T-helper 9 cell (primary cell): ENCODE data around the gene OGFOD2.
A peak's percentile ranks its signal among the peaks of the same experiment; 100 is the strongest.

Experiments used
- DNase-seq: peaks from one replicate; pipeline ENCODE4 v3.0.0-alpha.2; 2020

OGFOD2 gene

DNA sequence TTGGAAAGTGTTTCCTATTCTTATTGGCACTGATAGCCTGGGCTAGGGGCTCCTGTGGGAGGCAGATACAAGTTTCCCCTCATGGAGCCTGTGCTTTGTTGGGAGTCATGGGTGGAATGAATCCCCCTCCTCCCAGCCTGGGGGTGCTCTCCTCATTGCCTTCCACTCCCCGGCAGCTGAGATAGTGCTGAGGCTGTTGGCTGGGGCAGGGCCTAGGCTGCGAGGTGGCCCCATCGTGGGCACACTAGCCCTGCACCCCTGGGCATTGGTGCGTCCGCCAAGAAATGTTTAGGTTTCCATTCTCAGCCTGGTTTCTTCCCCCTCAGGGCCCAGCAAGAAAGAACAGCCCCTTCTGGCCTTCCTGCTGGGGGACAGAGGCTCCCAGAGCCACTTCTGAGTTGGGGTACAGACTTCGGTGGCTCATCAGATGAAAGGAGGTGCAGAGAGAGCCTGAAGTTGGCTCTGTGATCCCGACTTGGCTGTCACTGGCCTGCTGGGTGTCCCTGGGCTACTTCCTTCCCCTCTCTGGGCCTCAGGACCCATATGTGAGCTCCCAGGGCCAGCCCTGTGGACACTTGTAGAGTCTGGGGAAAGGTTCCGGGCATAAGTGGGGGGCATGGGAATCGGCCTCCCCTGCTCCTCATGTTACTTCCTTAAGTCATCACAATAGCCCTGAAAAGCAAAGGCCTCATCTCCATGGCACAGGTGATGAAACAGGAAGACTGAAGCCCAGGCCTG lies 2.8 kb downstream of the OGFOD2 start:
- no peak for DNase-seq

DNA sequence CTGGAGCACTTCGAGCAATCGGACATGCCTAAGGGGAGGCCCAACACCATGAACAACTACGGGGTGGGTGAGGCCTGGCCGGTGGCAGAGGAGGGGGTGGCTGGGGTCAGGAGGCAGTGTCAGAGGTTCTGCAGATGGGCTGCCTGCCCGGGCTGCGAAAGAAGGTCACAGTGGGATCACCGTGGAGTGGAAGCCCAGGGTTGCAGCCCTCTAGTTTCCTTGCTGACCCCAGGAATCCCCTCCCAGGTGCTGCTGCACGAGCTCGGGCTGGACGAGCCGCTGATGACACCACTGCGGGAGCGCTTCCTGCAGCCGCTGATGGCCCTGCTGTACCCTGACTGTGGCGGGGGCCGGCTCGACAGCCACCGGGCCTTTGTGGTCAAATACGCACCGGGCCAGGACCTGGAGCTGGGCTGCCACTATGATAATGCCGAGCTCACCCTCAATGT lies 3.5 kb downstream of the OGFOD2 start:
- no peak for DNase-seq

DNA sequence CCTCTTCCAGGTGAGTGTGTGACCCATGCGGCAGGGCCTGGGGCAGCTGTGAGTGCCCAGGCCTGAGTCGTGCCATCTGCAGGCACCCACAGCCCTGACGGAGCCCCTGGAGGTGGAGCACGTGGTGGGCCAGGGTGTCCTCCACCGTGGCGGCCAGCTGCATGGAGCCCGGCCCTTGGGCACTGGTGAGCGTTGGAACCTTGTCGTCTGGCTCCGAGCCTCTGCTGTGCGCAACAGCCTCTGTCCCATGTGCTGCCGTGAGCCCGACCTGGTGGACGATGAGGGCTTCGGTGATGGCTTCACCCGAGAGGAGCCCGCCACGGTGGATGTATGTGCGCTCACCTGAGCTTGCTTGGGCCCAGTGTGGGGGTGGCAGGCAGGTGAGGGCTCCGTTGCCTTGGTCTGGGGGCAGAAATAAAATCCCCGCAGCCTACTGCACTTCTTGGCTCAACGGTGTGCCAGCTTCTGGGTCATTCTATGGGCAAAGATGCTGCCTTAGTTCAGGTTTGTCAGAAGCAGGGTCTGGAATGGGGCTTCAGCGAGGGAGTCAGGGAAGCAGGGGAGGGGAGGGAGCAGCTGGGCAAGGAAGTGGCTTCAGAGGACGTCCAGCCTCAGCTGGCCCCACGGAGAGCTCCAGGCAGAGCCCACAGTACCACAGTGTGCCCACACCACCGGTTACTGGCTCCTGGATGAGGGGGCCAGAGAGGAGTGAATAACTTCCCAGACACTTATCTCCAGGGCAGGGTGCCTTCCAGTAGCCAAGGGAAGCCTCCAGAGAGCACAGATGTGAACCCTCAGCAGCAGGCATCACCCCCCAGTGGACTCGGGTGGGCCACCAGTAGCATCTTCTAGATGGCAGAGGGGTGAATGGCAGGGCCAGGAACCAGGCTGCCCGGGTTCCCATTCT lies 4.2 kb downstream of the OGFOD2 start:
- DNase-seq = no peak

DNA sequence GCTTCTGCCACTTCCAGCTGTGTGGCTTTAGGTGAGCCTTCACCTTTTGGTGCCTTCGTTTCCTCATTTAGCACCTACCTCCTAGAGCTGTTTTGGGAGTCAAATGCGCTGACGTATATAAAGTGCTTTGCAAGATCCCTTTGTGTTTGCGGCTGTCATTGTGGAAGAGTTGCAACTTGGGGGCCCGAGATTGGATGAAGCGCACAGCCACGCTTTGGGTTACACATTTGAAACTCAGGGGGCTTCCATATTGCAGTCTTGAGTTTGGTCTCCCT lies 4.8 kb downstream of the OGFOD2 start:
- DNase-seq = no peak

DNA sequence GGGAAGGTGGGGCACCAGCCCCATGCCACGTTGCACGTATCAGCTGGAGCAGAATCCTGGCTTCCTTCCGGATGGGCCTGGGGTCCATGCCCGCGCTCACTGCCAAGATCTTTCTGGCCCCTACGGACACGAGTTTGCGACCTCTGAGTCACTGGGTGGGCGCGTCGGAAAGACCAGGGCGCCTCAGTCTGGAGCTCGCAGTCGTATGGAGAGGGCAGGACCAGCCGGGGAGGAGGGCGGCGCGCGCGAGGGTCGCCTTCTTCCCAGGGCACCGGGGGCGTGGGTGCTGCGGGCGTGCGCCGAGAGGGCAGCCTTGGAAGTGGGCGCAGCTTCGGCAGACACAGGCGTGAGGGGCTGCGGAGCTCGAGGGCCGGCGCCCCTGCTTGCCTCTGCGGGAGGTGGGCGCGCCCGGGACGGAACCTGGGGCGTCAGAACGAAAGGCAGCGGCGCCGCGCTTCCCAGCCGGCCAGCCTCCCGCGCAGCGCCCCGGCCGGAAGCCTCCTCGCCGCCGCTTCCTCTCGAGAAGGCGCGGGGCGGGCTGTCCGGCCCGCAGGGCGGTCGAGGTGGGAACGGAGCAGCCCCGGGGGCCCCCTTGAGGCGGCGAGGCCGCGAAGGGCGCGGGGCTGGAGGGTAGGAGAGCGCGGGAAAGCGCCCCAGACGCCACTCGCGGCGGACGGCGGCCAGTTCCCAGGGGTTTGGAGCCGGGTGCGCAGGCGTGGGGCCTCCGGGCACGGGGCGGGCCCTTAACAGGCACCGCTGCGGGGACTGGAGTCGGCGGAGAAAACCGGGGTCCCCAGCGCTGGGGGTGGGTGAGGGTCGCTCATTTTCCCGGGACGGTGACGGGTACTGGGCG lies 5.4 kb downstream of the OGFOD2 start, which contains the start of gene ARL6IP4:
Gene ARL6IP4, plus strand, starts transcription at position 499 of the 853 bp plus-strand sequence. CDS start 459 bp downstream, outside the sequence.
- peak; percentile 47 for DNase-seq

DNA sequence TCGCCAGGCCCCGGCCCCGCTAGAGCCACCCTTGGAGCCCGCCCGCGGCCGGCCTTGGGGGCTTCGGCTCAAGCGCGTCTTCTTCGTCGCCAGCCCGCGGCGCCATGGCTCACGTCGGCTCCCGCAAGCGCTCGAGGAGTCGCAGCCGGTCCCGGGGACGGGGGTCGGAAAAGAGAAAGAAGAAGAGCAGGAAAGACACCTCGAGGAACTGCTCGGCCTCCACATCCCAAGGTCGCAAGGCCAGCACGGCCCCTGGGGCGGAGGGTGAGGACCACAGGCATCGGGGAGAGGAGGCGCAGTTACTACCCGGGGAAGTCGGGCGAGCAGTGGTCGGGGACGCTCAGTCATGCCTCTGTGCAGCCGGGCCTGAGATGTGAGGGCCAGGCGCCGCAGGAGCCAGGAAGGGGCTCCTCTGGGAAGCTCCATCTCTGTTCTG lies 6.0 kb downstream of the OGFOD2 start:
- no peak for DNase-seq

DNA sequence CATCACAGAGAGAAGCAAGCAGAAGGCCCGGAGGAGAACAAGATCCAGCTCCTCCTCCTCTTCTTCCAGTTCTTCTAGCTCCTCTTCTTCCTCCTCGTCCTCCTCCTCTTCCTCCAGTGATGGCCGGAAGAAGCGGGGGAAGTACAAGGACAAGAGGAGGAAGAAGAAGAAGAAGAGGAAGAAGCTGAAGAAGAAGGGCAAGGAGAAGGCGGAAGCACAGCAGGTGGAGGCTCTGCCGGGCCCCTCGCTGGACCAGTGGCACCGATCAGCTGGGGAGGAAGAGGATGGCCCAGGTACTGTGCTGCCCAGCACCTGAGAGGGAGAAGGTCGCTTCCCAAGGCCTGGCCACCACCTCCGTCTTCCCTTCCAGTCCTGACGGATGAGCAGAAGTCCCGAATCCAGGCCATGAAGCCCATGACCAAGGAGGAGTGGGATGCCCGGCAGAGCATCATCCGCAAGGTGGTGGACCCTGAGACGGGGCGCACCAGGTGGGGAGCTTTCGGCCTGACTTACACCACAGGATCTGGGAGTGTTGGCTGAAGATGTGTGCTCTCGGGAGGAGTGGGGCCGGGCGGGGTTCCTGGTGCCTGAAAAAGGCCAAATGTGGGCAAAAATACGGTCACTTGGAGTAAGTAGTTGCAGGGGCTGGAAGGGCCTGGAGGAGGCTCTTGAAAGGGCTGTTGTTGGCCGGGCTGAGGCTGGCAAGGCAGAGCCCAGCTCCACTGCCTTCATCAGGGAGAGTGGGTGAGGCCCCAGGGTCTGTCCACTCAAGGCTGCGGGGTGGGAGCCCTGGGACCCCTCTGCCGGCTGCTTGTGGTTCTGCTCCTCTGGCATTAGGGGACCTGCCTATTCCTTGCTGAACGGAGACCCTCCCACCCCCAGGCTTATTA lies 6.8 kb downstream of the OGFOD2 start:
- DNase-seq = no peak

DNA sequence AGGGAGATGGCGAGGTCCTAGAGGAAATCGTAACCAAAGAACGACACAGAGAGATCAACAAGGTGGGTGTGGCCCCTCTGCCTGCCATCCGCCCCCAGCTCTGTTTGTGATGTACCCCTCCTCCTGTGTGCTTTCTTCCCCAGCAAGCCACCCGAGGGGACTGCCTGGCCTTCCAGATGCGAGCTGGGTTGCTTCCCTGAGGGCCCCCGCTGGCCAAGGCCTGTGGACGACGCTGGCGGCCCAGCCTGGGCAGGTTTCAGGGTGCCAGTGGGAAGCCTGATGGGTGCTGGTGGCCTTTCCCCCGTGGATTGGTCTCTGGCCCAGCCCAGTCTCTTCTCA lies 7.4 kb downstream of the OGFOD2 start:
- DNase-seq = no peak

DNA sequence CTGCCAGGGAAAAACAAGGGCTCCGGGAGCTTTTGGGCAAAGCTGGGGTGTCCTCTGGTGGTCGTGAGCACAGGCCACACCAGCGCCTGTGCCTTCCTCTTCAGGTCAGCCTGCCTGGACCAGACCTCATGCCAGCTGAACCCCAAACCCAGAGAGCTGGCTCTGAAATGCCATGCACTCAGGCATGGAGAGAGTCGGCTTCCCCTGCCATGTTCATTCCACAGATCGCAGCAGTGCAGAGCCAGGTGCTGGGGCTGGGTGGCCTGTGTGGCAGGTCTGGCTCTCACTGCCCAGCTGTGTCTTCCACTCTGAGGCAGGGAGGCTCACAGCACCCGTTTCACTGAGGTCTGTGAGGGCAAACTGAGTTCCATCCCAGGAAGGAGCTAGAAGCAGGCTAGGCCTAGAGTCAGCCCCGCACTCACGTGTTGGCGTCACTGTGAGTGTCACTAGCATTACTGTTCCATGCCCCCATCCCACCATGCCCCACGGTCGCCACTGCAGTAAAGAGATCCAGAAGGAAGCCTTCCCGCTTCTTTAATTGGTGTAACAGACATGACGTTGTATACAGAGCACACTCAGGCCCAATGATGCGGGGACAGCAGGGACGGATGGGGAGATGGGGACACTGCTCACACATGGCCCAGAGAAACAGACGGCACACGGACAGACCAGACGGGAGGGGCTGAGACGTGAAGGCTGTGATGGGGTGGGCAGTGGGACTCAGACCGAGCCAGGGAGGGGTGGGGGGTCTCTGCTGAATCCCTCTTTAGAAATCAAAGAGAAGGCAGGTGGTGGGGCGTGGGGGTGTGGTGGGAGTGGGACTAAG lies 8.1 kb downstream of the OGFOD2 start:
- no peak for DNase-seq

DNA sequence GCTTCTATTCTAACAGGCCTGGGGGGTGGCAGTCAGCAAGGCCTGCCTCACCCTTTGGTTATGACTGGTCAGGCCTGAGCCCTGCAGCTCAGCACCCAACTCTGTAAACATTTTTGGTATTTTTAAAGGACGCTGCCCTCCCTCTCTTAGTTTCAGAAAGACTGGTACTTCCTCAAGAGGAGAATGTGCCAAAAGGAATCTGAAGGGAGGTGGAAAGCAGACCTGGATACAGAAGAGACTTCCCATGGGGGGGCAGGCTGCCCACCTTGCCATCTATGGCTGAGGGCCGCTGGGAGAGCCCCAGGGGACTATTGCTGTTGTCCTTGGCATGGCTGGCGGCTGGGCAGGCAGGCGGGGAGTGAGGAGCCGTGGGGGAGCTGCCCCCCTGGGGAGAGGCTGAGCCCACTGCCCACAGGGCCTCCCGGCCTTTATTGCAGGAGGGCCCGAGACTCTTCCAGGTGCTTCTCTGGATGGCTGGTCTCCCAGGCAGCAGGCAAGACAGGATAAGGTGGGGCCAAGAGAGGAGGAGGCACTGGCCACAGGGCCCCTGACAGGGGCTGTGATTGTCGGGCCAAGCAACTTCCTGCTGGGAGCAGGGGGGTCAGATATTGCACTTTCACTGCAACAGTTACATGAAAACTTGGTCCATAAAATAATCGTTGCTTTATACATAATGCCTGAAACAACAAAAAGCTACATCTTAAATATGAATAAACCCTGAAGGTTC lies 8.9 kb downstream of the OGFOD2 start:
- DNase-seq = no peak

DNA sequence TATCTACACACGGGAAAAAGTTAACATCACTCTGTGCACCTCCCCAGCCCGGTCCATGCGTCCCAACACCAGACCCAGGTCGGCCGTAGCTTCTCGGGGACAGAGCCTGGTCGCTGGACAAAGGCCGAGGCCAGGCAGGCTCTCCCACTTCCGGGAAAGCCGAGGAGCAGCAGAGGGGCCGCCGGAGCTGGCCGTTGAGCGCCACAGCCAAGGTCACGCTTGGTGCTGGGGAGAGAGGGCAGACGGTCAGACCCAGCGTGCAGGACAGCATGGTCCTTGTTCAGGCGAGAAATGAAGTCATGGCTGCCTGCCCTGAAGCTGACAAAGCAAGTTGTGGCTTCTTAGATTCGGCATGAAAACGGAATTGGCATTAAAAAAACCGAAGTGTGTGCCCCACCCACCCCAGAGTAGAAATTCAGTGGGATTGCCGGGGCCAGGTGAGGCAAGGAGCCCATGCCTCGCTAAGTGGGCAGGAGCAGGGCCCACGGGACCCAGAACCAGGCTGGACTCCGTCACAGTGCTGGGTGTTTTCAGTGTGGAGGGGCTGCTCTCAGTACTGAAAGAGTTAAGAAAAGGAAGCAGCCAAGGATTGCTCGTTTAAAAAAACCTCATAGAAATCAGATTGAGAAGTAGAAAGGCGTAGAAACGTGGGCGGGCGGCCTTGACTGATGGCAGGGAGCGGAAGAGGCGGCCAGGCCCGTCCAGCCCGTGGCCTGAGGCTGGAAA lies 9.7 kb downstream of the OGFOD2 start:
- no peak for DNase-seq

DNA sequence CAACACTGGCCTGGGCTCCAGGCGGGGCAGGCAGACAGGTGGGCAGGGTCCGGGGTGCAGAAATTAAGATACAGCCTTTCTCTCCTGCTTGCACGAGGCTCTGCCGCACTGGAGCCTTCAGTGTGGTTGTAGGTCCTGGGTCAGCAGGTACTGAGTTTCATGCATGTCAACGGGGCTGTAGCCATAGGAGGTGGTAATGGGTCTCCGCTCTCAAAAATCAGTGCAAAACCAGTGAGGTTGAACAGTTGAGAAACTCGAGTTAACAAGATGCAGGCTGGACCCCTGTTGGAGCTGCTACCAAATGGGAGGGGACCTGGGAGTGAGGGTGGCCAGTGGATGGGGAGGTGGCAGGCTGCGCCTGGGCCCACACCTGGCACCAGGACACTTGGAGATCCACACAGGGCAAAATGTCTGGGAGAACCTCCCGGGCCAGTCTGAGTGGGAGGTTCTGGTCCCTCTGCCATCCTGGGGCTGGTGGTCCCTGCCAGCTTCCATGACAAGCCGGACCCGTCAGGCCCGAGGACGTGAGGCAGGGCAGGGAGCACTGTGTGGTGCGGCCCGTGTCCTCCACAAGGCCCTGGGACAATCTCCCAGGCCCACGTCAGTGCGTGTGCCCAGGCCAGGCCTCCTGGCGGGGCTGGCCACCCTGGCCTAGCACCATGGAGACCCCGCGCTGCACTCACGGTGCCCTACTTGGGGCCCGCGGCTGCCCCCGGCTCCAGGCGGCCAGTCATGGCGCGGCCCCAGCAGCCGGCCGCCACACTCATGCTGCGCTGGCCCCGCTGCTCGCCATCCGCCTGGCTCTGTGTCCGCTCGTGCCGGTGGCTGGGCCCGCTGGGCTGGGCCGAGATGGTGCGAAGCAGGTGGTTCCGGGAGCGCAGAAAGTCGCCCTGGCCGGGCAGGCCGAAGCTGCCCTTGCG lies 10.6 kb downstream of the OGFOD2 start:
- no peak for DNase-seq

DNA sequence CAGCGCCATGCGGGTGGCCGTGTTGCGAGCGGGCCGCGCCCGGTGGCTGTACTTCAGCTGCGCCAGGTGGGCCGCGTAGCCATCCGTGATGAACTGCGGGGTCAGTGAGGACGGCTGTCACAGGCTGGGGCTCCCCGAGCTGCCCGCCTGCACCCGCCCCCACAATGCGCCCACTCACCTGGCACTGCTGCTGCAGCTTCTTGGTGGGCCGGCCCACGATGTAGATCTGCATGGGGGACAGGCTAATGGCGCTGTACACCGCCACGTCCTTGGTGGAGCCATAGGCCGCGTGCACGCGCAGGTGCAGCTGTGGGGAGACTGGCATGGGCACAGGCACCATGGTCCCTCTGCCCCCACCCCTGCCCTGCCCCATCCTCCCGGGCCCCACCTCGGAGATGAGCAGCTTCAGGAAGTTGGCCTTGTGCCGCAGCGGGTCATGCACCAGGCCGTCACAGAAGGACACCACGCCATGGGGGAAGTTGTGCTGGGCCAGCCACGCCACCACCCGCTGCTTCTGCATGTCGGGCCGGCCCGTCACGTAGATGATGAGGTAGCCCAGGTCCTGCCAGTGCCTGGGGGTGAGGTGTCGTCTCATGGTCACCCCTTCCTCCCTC lies 11.3 kb downstream of the OGFOD2 start:
- DNase-seq = no peak

DNA sequence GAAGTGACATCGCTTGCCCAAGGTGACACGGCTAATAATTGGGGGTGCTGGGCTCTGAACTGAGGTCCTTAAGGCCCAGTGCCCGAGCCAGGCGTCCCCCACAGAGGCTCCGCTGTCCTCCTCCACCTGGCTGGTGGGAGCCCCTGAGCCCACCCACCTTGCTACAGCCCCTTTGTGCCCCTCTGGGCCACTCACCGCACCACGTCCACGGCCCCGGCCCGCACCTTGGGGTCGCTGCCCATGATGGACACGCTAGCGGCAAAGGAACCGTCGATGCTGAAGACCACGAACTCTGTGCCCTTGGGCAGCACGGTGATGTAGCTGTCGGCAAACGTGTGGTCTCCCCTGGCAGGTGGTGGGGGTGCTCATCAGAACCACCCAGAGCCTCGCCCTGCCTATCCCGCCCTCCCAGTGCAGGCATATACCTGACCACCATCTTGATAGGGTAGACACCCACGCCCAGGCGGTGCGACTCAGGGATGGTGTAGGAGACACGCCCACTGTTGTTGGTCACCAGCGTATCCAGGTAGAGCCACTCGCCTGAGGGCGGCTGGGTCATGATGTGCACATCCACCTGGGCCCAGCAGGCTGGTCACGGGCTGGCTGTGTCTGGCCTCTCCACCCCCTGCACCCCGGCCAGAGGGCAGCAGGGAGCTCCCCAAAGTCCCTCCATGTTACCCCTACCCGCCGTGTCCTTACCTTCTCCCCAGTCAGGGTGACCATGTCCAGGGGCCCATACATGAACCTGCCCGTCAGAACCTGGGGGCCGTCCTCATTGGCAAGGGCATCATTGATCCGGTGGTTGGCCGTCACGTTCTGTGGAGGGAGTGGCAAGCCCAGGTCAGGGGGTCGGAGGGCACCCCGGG lies 12.3 kb downstream of the OGFOD2 start:
- DNase-seq = no peak

DNA sequence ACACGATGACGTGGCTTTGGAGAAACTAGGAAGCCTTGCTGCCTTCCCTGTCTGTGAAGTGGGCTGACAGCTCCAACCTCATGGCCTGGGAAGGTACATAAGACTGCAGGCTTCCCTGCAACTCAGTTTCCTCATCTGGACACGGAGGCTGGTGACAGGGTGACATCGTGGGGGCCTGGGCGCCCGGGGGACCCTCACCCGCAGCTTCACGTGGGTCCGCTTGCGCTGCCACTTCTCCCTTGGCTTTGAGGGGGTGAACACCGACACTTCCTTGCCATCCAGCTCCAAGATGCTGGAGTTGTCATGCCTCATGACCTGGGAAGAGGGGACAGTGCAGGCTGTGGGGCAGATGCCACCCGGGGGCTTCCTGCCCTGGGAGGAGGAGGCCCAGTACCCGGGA lies 13.0 kb downstream of the OGFOD2 start:
- no peak for DNase-seq

DNA sequence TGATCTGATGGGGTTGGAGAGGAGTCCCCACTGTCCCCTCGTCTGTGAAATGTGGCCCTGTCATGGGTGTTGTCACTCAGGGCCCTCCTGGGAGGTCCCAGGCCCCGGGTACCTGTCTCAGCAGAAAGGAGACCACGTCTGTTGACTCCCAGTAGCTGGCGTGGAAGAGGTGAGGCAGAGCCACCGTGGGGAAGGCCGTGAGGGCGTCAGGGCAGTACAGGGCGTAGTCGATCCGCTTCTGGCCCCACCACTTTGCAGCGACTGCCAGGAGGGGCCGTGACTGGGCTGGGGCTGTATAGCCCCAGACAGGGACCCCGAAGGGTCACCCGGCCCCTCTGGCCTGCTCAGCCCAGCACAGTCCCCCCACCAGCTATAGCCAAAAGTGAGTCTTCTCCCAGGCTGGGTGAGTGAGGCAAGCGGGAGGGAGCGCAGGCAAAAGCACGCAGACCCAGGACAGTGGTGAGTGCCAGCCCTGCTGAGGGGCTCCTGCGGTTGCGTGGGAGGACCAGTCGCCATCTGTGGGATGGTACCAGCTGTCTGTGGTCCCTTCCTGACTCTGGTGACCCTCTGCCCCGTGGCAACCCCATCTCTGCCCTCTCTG lies 13.7 kb downstream of the OGFOD2 start:
- DNase-seq = no peak
